Measurements from ENCODE around the gene SLX9.

The SLX9 gene

DNA sequence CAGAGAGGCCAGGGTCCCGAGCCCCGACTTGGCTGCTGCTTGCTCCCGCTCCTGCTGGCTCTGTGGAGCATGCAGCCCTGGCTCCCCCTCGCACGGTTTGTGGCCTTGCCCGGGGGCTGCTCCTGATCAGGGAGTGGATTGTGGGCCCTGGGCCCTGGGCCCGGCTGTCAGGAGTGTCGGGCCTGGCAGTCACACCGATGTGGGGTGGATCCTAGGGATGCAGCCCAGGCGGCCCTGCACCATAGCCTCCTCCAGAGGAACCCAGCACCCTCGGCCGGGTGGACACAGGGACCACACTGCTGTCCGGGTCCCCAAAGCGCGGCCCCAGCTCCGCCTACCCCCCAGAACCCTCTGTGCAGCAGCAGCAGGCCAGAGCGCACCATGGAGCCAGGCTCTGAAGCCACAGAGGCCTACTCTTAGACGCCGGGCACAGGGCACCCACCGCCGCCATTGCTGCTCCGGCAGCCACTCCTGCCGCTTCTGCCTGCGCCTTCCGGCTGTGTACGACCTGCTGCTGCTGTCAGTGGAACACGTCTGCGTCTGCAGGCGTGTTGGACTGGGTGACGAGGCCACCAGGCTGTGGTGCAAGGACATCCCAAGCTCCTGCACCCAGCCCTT is 9.4 kb downstream of the SLX9 start:
- no peak for DNase-seq

GRCh38 chr21:44949779-44950198 is 10.0 kb downstream of the SLX9 start:
- DNase-seq: peak; percentile 78 to 83

- no peak for DNase-seq
Observed at GRCh38 chr21:44950351-44950750, 10.5 kb downstream of the SLX9 start.

GRCh38 chr21:44951186-44951915 is 11.5 kb downstream of the SLX9 start:
- no peak for DNase-seq

DNA sequence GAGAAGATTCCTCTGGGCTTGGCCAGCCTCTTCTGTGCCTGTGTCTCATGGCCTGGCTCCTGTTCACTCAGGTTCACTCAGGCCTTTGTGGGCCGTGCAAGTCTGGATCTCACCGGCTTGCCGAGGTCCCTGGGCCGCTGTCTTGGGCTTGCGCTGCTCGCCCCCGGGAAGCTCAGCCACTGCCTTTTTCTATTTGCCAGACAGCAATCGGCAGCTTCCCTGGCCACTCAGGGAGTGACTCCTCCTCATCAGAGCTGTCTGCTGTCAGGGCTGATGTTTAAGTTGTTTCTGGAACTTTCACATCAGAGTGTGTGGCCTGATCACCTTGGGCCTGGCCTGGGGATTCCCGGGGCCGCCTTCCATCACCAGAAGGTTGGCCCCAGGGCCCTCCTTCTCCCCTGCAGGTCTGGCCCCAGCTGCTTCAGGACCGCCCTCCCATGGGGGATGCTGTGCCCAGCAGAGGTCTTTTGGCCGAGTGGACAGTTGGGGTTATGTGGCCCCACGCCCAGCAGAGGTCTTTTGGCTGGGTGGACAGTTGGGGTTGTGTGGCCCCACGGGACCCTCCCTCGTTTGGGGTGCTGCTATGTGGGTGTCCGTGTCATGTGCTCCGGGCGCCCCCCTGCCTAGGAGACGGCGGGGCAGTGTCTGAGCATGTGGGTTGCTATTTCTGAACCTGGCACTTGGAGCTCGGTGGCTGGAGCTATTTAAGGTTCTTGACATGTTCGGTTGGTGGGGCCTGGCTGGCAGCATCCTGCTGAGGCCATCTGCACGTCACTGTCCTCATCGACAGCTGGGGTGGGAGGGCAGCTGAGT is 12.5 kb downstream of the SLX9 start:
- no peak for DNase-seq

DNA sequence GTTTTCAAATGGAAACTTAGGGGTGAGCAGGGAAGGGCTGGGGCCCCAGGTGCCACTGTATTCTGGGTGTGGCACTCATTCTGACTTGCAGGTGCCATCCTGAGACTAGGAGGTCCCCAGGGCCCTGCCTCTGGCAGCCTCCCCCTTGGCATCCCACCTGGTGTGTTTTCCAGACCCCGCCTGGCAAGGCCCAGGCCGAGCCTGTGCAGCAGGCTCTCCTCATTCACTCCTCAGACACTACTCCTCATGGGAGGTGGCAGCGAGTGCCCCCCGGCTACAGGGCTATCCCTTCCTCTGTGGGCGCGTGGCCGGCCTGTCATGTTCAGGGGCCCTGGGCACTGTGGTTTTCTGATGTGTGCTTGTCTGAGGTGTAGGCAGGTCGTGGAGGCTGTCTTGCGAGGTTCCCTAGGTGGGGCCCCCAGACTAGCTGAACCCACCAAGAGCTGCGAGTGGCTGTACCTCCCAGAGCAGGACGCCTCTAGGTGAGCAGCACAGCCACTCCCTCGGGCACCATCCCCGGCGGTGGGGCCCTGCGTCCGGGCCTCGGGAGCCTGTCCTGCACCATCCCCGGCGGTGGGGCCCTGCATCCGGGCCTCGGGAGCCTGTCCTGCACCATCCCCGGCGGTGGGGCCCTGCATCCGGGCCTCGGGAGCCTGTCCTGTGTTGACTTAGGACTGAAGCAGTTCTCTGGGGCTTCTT is 13.2 kb downstream of the SLX9 start:
- DNase-seq: no peak

DNA sequence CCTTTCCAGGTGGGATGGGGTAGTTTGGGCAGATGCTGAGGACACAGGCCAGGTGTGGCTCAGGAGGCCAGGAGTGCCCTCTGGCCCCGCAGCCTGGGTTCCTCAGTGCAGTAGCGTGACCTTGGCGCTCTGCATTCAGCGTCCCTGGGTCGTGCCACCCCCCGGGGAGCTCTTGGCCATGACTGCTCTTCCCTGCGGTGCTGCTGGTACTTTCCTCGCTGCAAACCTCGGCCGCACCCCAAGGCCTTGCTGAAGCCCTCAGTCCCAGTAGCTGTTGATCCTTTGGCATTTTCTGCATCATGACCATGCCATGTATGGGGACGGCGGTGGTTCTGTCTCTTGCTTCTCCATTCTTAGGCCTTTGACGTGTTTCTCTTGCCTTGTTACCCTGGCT is 13.8 kb downstream of the SLX9 start:
- no peak for DNase-seq

DNA sequence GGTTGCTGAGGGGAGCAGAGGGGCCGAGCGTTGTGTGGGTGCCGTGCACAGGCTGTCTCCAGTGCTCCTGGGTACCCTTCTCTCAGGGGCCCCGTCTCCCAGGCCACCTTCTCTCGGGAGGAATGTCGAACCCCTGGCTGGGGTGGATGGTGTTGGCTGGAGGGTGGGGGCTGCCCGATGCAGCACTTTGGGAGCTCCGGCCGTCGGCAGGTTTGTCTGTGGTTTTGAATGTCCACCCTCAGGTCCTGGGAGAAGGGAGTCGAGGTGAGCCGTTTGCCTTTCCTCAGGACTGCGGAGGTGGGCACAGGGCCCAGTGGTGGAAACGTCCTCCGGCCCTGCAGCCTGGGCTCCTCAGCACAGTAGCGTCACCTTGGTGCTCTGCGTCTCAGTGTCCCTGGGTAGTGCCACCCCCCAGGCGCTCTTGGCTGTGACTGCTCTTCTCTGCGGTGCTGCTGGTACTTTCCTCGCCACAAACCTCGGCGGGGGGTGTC is 14.5 kb downstream of the SLX9 start:
- no peak for DNase-seq

DNA sequence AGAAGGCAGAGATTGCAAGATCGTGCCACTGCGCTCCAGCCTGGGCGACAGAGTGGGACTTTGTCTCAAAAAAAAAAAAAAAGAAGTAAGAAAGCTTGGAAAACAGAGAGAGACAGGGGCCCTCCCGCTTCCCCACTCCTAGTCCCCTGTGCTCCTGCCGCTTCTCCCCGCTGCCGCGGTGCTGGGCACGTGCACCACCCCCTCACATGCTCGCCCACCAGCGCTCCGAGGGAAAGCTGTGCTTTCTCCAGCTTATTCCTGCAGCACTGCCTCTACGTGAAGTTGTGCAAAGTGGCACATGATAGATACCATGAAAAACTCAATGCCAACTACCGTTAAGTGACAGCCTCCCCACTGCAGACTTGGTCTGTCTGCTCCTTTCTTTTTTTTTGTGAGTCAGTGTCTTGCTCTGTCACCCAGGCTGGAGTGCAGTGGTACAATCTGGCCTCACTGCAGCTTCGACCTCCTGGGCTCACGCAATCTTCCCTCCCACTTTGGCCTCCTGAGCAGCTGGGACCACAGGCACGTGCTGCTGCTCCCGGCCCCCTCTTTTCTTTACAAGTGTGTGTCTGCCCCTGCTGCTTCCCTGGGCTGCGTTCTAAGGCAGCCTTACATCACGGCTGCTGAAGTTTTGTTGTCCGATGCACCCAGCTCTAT is 15.4 kb downstream of the SLX9 start:
- DNase-seq: no peak

DNA sequence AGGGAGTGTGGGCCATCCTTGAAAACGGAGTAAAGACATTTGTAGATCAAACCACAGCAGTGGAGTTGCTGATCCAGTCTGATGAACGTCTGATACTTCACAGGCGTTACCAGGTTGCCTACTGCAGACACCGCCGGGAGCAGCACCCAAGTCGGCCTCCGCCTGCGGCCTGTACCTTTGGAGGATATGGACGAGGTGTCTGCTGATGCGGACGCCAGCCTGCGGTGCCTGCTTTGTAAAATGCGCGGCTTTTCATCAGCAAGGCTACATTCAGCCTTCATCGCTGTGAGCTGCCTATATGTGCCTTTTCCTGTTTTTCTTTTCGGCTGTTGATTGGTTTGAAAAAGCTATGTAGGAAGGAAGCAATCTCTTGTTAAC is 16.0 kb downstream of the SLX9 start:
- no peak for DNase-seq

GRCh38 chr21:44956356-44957046 is 16.7 kb downstream of the SLX9 start:
- no peak for DNase-seq

GRCh38 chr21:44957047-44957831 is 17.4 kb downstream of the SLX9 start:
- no peak for DNase-seq

GRCh38 chr21:44957901-44958451 is 18.1 kb downstream of the SLX9 start:
- no peak for DNase-seq

- no peak for DNase-seq
Observed at GRCh38 chr21:44958471-44959191, 18.8 kb downstream of the SLX9 start.

DNA sequence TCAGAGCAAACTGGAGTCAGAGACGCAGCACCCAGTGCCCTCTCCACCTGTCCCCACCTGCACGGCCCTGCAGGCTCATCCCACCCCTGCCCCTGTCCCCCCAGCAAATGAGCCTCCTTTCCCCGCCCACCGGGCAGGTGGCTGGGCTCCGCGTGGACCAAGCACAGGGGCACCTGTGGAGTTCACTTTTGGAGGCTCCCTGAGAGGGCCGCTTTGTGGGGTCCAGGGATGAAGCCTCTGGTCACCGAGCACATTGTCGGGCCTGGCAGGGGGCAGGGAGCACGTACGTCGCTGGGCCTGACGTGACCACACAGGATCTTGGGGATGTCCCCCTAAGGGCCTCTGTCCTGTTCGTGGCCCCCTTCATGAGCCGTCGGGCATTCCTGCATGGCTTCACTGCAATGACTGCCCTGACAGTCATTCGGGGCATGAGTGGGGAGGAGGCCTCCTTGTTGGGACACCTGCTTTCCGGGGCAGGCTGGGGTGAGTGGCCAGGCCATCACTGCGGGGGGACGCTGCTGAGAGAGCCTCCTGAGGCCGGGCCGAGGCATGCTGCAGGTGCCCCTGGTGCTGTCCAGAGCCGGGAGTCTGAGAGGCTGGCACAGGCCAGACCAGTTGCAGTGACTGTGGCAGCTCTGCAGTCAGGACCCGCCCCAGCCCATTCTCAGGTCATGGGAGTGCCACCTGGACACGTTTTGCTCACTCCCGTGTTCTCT is 19.7 kb downstream of the SLX9 start:
- no peak for DNase-seq

- no peak for DNase-seq
Observed at GRCh38 chr21:44960141-44961092, 20.6 kb downstream of the SLX9 start.

DNA sequence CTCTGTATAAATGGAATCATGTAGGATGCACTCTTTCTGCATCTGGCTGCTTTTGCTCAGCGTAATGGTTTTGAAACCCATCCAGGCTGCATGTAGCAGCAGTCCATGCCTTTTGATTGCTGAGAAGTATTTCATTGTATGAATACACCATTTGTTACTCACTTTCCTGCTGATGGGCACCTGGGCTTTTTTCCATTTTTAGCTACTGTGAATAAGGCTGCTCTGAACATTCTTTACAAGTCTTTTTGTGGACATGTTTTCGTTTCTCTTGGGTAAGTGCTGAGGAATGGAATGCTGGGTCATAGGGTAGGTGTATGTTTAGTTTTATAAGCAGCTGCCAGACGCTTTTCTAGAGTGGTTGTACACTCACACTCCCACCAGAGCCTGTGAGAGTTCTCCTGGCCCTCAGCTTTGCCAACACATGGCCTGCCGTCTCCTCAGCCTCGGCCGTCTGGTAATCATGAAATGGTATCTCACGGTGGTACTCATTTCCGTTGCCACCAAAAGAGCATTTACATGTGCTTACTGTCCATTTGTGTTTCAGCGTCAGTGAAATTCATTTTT is 22.7 kb downstream of the SLX9 start:
- no peak for DNase-seq

DNA sequence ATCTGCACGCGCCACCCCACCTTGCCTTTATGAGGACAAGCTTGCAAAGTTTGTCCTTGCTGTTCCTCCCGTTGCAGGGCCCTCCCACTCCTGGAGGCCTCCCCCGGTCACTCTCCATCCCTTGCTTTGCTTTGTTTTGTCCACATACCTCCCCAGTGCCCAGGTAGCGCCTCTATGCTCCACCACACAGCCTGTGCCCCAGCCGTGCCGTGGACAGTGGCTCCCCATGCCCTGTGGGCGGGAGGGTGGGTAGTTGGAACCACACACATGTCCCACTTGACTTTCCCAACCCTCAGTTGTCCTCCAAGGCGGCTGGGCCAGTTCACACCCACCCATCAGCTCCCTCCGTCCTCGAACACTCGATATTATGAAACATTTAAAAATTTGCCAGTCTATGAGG is 24.6 kb downstream of the SLX9 start:
- DNase-seq: no peak
